MM.1S (cell line): ENCODE results near the gene TSPYL2.

ENCODE experiments used
- DNase-seq: peaks from one replicate; pipeline ENCODE4 v3.0.0-alpha.2; 2015
- H2AFZ ChIP-seq: fragments of 300-600 bp; sonication (generic); 2 replicates; pipeline ENCODE4 v1.6.0; 2016; ENCODE audit warnings: antibody characterized with exemption, low read length
- H3F3A ChIP-seq: fragments of 300-600 bp; sonication (generic); 2 replicates; pipeline ENCODE4 v1.6.1; 2016; ENCODE audit warnings: mild to moderate bottlenecking, antibody characterized with exemption, low read length, moderate library complexity, mixed read lengths; ENCODE audit not compliant: insufficient read depth
- H3K27ac ChIP-seq: fragments of 300-600 bp; sonication (generic); 2 replicates; pipeline ENCODE4 v1.5.1; 2016; ENCODE audit warnings: mild to moderate bottlenecking, low read length
- H3K27me3 ChIP-seq: fragments of 300-600 bp; sonication (generic); replicated peaks from 2 replicates; pipeline ENCODE4 v1.6.0; 2016; ENCODE audit warnings: low read length; ENCODE audit not compliant: insufficient read depth
- H3K36me3 ChIP-seq: fragments of 300-600 bp; sonication (generic); replicated peaks from 2 replicates; pipeline ENCODE4 v1.6.1; 2016; ENCODE audit warnings: mild to moderate bottlenecking, low read length, mixed read lengths; ENCODE audit not compliant: insufficient read depth
- H3K4me1 ChIP-seq: fragments of 300-600 bp; sonication (generic); 2 replicates; pipeline ENCODE4 v1.6.1; 2016; ENCODE audit warnings: low read length, mixed read lengths
- H3K4me2 ChIP-seq: fragments of 300-600 bp; sonication (generic); 2 replicates; pipeline ENCODE4 v1.6.0; 2016; ENCODE audit warnings: low read depth, low read length
- H3K4me3 ChIP-seq: fragments of 300-600 bp; sonication (generic); 2 replicates; pipeline ENCODE4 v1.5.1; 2016; ENCODE audit warnings: low read length, mixed read lengths
- H3K79me2 ChIP-seq: fragments of 300-600 bp; sonication (generic); 2 replicates; pipeline ENCODE4 v1.6.1; 2016; ENCODE audit warnings: mixed run types, low read length, mixed read lengths
- H3K9ac ChIP-seq: fragments of 300-600 bp; sonication (generic); 2 replicates; pipeline ENCODE4 v1.6.1; 2016; ENCODE audit warnings: low read length, mixed read lengths
- H3K9me2 ChIP-seq: fragments of 300-600 bp; sonication (generic); replicated peaks from 2 replicates; pipeline ENCODE4 v1.6.1; 2016; ENCODE audit warnings: mild to moderate bottlenecking, low read length, mixed read lengths; ENCODE audit not compliant: insufficient read depth
- H3K9me3 ChIP-seq: fragments of 300-600 bp; sonication (generic); replicated peaks from 2 replicates; pipeline ENCODE4 v1.6.1; 2016; ENCODE audit warnings: mild to moderate bottlenecking, low read length, mixed read lengths; ENCODE audit not compliant: insufficient read depth
- H4K20me1 ChIP-seq: fragments of 300-600 bp; sonication (generic); 2 replicates; pipeline ENCODE4 v1.6.1; 2016; ENCODE audit warnings: mild to moderate bottlenecking, low read length, moderate library complexity, mixed read lengths; ENCODE audit not compliant: insufficient read depth
- CTCF ChIP-seq: fragments of 300-600 bp; sonication (generic); IDR thresholded peaks from 2 replicates; pipeline ENCODE4 v1.5.1; 2016; ENCODE audit warnings: antibody characterized with exemption, low read length, mixed read lengths
- EZH2 ChIP-seq: fragments of 300-600 bp; sonication (generic); optimal IDR thresholded peaks from 2 replicates; pipeline ENCODE3; 2017; ENCODE audit warnings: low read depth, mild to moderate bottlenecking, antibody characterized with exemption, low read length, mixed read lengths
- EZH2phosphoT487 ChIP-seq: fragments of 300-600 bp; sonication (generic); IDR thresholded peaks from 2 replicates; pipeline ENCODE4 v1.6.1; 2018; ENCODE audit warnings: antibody characterized with exemption, low read length

The TSPYL2 gene

GRCh38 chrX:53093177-53093655 lies 11.0 kb downstream of the TSPYL2 start:
- Histone ChIP-seq H3K4me2 (peak overlapping the region; percentile 71), H4K20me1 (no peaks in the 10 kb centered on the region), H3K9ac (peak overlapping the region; percentile 68), H3F3A (peaks cover 4% of the 10 kb centered on the region), H3K79me2 (peaks cover 12% of the 10 kb centered on the region; the same call in 1 of the 2 replicates), H3K27ac (peak overlapping the region; percentile 80), H3K27me3 (no peaks in the 10 kb centered on the region), H3K9me2 (no peaks in the 10 kb centered on the region), H3K36me3 (no peaks in the 10 kb centered on the region), H3K4me1 (no peaks in the 10 kb centered on the region), H3K4me3 (peak overlapping the region; percentile 70), H3K9me3 (no peaks in the 10 kb centered on the region), H2AFZ (peak overlapping the region; percentile 85)
- peak; percentile 76 for DNase-seq
- TF ChIP-seq CTCF (peak; percentile 51), EZH2 (no peak), EZH2phosphoT487 (no peak)

DNA sequence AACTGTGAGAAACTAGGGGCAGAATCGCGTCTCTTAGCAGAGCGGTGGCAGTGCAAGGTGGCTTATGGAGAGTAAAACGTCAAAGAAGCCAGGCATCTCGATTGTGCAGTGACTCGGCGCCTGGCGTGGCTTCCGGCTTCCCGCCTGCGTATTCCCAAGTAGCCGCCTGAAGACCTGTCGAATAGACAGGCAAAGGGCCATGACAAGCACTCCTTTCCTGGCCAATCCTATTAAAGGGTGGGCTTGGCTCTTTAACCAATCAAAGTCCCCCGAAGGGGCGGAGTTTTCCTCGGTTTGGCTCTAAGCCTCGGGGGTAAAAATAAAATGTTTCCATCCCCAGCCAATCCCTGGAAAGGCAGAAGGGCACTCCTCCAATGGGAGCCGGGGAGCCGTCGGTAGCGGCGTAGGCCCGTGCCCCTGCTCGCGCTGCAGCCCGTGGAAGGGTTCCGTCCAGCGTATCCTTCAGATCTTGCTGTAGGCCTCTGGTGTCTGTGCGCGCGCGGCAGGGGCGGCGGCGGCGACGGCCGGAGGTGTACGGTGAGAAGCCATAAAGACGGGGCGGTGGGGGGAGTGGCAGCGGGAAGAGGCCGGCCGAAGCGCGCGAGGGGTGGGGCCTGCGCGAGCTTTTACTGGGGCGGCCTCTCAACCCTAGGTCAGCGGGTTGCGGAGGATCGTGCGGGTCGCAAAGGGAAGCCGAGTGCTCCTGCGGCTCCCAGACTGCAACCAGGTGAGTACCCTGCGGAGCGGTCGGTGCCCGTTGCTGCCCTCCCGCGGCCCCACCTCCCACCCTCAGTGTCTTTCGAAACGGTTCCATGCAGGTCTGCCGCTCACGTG lies 11.8 kb downstream of the TSPYL2 start, which contains the start of gene KANTR:
Gene KANTR, plus strand, starts transcription at position 395 of the 834 bp plus-strand sequence. CDS start 30,131 bp downstream, outside the sequence.
- Histone ChIP-seq H4K20me1 (no peaks in the 10 kb centered on the region), H3K27ac (peak within 1 kb of the TSS; percentile 80), H3K36me3 (no peaks in the 10 kb centered on the region), H3K27me3 (no peaks in the 10 kb centered on the region), H3K79me2 (peaks cover 12% of the 10 kb centered on the region; the same call in 1 of the 2 replicates), H3K9me3 (no peaks in the 10 kb centered on the region), H3K4me2 (peak within 1 kb of the TSS; percentile 71), H3K9me2 (no peaks in the 10 kb centered on the region), H3K4me1 (no peaks in the 10 kb centered on the region), H2AFZ (peak within 1 kb of the TSS; percentile 85), H3K4me3 (peak within 1 kb of the TSS; percentile 70), H3K9ac (peak within 1 kb of the TSS; percentile 68), H3F3A (peaks cover 4% of the 10 kb centered on the region)
- TF ChIP-seq EZH2phosphoT487 (no peak), CTCF (no peak), EZH2 (no peak)
- peak; percentile 91 for DNase-seq

DNA sequence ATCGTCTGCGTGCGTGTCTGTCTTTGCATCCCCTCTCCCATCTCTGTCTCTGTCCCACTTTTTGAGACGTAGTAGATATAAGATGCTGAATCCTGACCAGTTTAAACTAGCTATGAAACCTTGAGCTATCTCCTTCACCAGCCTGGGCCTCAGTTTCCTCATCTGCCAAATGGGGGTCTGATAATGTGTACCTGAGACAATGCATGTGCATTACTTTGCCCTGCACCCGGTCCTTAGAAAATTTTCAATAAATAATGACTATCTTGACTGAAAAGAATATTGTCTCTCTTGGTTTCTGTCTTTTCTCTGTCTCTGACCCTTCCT lies 12.4 kb downstream of the TSPYL2 start:
- H3K27ac ChIP-seq = peak overlapping the region; percentile 80
- peaks cover 12% of the 10 kb centered on the region; the same call in 1 of the 2 replicates for H3K79me2 ChIP-seq
- H3F3A ChIP-seq = peaks cover 4% of the 10 kb centered on the region
- no peaks in the 10 kb centered on the region for H3K27me3 ChIP-seq
- TF ChIP-seq EZH2phosphoT487 (no peak), EZH2 (no peak), CTCF (no peak)
- no peaks in the 10 kb centered on the region for H4K20me1 ChIP-seq
- no peaks in the 10 kb centered on the region for H3K4me1 ChIP-seq
- H3K9me3 ChIP-seq = no peaks in the 10 kb centered on the region
- peak overlapping the region; percentile 70 for H3K4me3 ChIP-seq
- no peak for DNase-seq
- peak overlapping the region; percentile 85 for H2AFZ ChIP-seq
- H3K4me2 ChIP-seq = peak overlapping the region; percentile 71
- no peaks in the 10 kb centered on the region for H3K36me3 ChIP-seq
- peak overlapping the region; percentile 68 for H3K9ac ChIP-seq
- no peaks in the 10 kb centered on the region for H3K9me2 ChIP-seq
